GM11168 (cell line): ENCODE measurements around the gene ACAN.

Experiments used
- in situ Hi-C: fragments of 300-500 bp; cut with MboI; formaldehyde crosslinking; loops from one replicate; pipeline ENCODE4 v1.12.0; 2022; ENCODE audit warnings: low sequenced_read_pairs; ENCODE audit not compliant: unreplicated experiment

The ACAN gene

GRCh38 chr15:88803241-88803919 lies at the start of gene ACAN:
TSS of gene ACAN (plus strand) at chr15:88803436. CDS start at chr15:88836207, 32,771 bp downstream.
- in situ Hi-C loops = no loop called here

DNA sequence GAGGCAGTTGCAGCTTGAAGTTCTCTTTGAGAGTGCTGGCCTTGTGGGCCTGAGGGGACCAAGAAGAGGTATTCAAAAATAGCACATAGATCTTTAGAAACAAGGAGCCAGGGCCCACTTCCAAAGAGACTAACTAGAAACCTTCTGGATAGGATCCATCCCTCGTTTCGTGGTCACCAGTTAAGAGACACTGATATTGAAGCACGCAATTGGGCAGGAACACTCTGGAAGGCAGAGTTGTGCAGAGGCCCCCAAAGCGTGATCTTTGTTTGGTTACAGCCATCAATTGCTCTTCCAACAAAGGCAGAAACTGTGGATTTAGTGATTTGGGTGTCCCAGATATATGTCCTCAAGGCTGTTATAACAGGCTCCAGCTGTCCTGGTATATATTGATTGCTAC lies 46.7 kb upstream of the ACAN start:
- in situ Hi-C loops = no loop called here

DNA sequence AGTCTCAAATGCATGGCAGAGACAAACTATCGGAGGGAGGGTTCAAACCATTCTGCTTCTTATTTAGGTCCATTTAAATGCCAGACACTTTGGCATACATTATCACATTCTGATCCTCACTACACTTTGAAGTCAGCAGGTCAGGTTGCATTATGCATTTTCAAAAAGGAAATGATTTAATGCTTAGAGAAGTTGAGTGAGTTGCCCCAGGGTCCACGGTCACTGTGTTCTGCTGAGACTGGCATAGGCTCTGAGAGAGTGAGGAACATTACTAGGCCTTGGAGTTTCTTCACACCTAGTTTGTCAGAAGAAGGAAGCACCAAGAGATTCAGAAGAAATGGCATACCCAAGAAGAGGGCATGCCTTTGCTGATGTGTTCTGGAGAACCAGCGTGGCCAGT lies 46.3 kb upstream of the ACAN start:
- in situ Hi-C loops = no loop called here

DNA sequence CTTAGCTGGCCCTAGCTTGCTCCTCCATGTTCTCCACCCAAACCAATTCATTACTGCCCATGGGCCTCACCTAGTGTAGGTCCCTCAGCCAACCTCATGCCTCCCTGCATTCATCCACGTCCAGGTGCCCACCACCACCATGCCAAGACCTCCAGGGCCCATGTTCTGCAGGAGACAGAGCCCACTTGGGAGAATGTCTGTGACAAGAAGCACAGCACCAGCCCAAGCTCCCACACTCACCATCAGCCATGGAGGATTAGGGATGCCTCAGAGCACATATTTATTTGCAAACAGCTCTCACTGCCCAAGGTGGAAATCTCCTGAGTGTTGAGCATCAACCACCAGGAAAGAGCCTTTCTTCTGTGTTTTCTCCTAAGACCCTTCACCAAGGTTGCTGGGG lies 43.4 kb upstream of the ACAN start:
- in situ Hi-C loops = no loop called here

DNA sequence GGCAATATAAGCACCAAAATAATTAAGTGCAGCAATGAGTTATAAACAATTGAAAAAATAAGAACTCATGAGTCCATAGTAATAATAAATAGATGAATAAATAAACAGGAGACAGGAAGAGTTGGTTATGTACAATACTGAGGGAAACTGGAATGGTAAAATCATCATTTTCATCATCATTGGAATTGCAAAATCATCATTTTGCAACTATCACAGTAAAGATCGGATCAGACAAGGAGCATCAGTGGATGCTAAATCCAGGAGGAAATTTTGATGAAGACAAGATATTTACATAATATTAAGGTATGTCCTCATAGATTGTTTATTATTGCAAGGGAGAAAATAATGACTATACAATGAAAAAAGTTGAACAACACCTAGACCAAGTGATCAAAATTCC lies 38.8 kb upstream of the ACAN start:
- in situ Hi-C loops = no loop called here

- in situ Hi-C loops = no loop called here
Measured at GRCh38 chr15:88765212-88765611, 38.0 kb upstream of the ACAN start.

- in situ Hi-C loops = no loop called here
Measured at GRCh38 chr15:88769161-88769971, 33.9 kb upstream of the ACAN start.

- in situ Hi-C loops = no loop called here
Measured at GRCh38 chr15:88775776-88776175, 27.5 kb upstream of the ACAN start.

- in situ Hi-C loops = no loop called here
Measured at GRCh38 chr15:88776646-88777045, 26.6 kb upstream of the ACAN start.

- in situ Hi-C loops = no loop called here
Measured at GRCh38 chr15:88779944-88780343, 23.3 kb upstream of the ACAN start.

DNA sequence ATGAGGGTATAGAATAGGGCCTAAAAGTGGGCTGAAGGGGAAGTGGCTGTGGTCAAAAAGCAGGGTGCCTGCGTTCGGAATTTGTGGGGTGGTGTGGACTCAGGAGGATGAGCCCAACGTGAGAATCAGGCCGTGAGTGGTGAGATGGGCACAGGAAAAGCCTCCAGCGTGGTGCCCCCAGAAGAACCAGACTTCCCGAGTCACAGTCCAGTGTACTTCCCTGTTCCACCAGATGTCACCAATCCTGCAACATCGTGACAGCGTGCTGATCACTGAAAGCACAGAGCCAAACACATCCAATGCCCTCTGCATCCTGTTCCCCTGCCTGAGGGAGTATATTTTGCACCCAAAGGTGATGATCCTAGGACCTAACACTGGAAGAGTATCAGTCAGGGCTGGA lies 20.8 kb upstream of the ACAN start:
- in situ Hi-C loops = no loop called here

GRCh38 chr15:88785217-88785616 lies 18.0 kb upstream of the ACAN start:
- in situ Hi-C loops = no loop called here

DNA sequence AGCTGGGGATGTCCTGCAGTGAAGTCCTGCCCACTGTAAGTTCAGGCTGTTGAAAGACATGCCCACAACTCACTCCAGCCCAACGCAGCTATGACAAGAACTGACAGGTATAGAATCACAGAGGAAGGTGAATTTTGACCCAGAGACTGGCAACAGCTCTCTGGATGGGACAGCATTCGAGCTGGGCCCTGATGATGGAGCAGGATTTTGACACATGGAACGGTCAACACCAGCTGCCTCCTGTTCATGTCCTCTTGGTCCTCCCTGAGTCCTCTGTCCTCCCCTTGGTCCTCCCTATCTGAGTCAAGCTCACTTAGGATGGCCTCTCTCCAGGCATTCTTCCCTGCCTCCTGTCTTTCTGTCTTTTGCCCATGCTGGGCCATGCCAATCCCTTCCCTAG lies 15.2 kb upstream of the ACAN start:
- in situ Hi-C loops = no loop called here

DNA sequence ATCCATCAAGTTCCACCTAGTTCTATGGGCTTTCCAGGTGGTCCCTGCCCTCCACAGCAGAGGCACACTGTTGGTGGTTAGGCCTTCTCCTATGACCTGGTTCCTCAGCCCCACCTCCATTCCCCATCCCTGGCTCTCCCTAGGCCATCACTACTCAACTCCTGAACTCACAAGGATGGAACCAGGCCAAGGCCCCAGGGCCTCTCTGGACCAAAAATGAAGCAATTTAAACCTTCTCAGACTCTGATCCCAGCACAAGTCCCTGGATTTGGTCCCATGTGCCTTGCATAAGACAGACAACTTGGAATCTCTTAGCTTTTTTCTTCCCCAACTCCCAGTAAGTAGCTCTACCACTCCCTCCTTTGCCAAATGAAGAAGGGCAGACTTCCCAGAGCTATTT lies 14.4 kb upstream of the ACAN start:
- in situ Hi-C loops = no loop called here

DNA sequence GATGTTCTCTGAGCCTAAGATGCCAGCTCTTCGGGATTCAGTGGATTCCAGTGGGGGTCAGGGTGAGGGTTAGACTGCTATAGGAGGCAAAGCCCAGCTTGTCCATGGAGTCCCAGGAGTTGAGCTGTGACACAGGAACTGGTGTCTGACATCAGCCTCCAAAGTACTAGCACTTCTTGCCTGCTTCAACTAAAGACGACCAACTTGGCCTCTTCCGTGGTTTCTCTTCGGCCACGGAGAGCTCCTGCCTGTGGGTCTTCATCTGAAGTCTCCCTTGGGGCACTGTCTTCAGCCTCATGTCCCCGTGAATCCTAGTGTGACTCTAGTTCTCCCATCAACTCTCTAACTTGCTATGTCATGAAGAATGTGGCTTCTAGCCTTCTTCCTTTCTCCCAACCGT lies 12.8 kb upstream of the ACAN start:
- in situ Hi-C loops = no loop called here

DNA sequence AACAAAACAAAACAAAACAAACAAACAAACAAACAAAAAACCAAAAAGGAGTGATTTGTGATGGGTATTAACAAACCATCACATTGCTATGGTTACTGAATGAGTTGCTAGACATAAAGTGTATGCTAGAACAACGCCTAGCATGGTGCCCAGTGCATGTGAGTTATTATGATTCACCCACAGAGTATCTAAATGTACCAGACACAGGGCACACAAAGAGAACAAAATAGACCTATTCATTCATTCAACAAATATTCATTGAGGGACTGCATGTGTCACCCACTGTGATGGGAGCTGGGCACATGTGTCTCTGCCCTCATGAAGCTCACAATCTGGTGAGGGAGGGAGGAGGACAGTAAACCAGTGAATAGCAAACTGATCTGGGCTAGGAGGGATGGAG lies 11.6 kb upstream of the ACAN start:
- in situ Hi-C loops = no loop called here

DNA sequence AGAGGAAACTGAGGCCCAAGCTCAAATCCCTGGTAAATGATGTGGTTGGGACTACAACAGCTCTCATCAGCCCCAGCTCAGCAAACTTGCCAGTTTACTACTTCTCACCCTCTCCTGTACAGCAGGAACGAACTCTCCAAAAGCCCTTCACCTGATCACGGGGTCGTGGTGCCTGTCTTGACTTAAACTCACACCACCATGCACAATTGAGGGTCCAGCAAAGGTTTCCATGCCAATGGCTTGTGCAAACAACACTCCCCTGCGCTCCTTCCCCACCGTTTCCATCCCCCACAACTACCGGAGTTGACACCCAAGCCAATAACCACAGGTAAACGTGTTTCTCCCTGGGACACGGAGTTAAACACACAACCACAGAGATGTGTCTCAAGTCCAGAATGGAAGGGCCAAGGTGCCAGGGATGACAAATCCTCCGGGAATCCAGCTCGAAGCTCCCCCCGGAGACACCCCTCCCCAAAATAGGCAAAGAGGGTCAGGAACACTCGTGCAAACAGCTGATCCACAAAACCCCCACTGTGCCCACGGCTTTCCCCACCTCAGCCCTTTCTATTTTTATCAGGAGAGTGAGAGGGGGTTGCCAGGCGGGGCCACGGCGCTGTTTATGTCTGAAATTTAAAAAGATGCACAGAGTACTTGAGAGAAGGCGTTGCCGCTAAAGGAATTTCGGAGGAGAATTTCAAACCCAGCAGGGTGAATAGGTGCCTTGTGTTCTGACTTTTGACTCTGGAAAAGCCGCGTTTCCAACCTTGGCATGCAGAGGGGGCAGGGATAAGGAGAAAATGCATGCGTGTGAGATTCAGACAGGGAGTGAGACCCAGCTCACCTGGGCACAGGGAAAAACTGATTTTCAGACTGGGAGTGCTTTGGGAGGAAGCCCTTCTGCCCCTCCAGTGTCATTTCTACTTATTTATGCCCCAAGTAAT lies 10.6 kb upstream of the ACAN start:
- in situ Hi-C loops = no loop called here

- in situ Hi-C loops = no loop called here
Measured at GRCh38 chr15:88794001-88794400, 9.2 kb upstream of the ACAN start.

GRCh38 chr15:88797663-88798339 lies 5.4 kb upstream of the ACAN start:
- in situ Hi-C loops = no loop called here

GRCh38 chr15:88799341-88799740 lies 3.9 kb upstream of the ACAN start:
- in situ Hi-C loops = no loop called here
